MM.1S (cell line): ENCODE results near the gene TMEM86B.

Experiments
- DNase-seq: peaks from one replicate; pipeline ENCODE4 v3.0.0-alpha.2; 2015
- H2AFZ ChIP-seq: fragments of 300-600 bp; sonication (generic); 2 replicates; pipeline ENCODE4 v1.6.0; 2016; ENCODE audit warnings: antibody characterized with exemption, low read length
- H3F3A ChIP-seq: fragments of 300-600 bp; sonication (generic); 2 replicates; pipeline ENCODE4 v1.6.1; 2016; ENCODE audit warnings: mild to moderate bottlenecking, antibody characterized with exemption, low read length, moderate library complexity, mixed read lengths; ENCODE audit not compliant: insufficient read depth
- H3K27ac ChIP-seq: fragments of 300-600 bp; sonication (generic); 2 replicates; pipeline ENCODE4 v1.5.1; 2016; ENCODE audit warnings: mild to moderate bottlenecking, low read length
- H3K27me3 ChIP-seq: fragments of 300-600 bp; sonication (generic); replicated peaks from 2 replicates; pipeline ENCODE4 v1.6.0; 2016; ENCODE audit warnings: low read length; ENCODE audit not compliant: insufficient read depth
- H3K36me3 ChIP-seq: fragments of 300-600 bp; sonication (generic); replicated peaks from 2 replicates; pipeline ENCODE4 v1.6.1; 2016; ENCODE audit warnings: mild to moderate bottlenecking, low read length, mixed read lengths; ENCODE audit not compliant: insufficient read depth
- H3K4me1 ChIP-seq: fragments of 300-600 bp; sonication (generic); 2 replicates; pipeline ENCODE4 v1.6.1; 2016; ENCODE audit warnings: low read length, mixed read lengths
- H3K4me2 ChIP-seq: fragments of 300-600 bp; sonication (generic); 2 replicates; pipeline ENCODE4 v1.6.0; 2016; ENCODE audit warnings: low read depth, low read length
- H3K4me3 ChIP-seq: fragments of 300-600 bp; sonication (generic); 2 replicates; pipeline ENCODE4 v1.5.1; 2016; ENCODE audit warnings: low read length, mixed read lengths
- H3K79me2 ChIP-seq: fragments of 300-600 bp; sonication (generic); 2 replicates; pipeline ENCODE4 v1.6.1; 2016; ENCODE audit warnings: mixed run types, low read length, mixed read lengths
- H3K9ac ChIP-seq: fragments of 300-600 bp; sonication (generic); 2 replicates; pipeline ENCODE4 v1.6.1; 2016; ENCODE audit warnings: low read length, mixed read lengths
- H3K9me2 ChIP-seq: fragments of 300-600 bp; sonication (generic); replicated peaks from 2 replicates; pipeline ENCODE4 v1.6.1; 2016; ENCODE audit warnings: mild to moderate bottlenecking, low read length, mixed read lengths; ENCODE audit not compliant: insufficient read depth
- H3K9me3 ChIP-seq: fragments of 300-600 bp; sonication (generic); replicated peaks from 2 replicates; pipeline ENCODE4 v1.6.1; 2016; ENCODE audit warnings: mild to moderate bottlenecking, low read length, mixed read lengths; ENCODE audit not compliant: insufficient read depth
- H4K20me1 ChIP-seq: fragments of 300-600 bp; sonication (generic); 2 replicates; pipeline ENCODE4 v1.6.1; 2016; ENCODE audit warnings: mild to moderate bottlenecking, low read length, moderate library complexity, mixed read lengths; ENCODE audit not compliant: insufficient read depth
- EZH2 ChIP-seq: fragments of 300-600 bp; sonication (generic); optimal IDR thresholded peaks from 2 replicates; pipeline ENCODE3; 2017; ENCODE audit warnings: low read depth, mild to moderate bottlenecking, antibody characterized with exemption, low read length, mixed read lengths
- EZH2phosphoT487 ChIP-seq: fragments of 300-600 bp; sonication (generic); IDR thresholded peaks from 2 replicates; pipeline ENCODE4 v1.6.1; 2018; ENCODE audit warnings: antibody characterized with exemption, low read length
- TF ChIP-seq, protein P1 (sequence below): fragments of 300-600 bp; sonication (generic); IDR thresholded peaks from 2 replicates; pipeline ENCODE4 v1.5.1; 2016; ENCODE audit warnings: antibody characterized with exemption, low read length, mixed read lengths

Gene TMEM86B

DNA sequence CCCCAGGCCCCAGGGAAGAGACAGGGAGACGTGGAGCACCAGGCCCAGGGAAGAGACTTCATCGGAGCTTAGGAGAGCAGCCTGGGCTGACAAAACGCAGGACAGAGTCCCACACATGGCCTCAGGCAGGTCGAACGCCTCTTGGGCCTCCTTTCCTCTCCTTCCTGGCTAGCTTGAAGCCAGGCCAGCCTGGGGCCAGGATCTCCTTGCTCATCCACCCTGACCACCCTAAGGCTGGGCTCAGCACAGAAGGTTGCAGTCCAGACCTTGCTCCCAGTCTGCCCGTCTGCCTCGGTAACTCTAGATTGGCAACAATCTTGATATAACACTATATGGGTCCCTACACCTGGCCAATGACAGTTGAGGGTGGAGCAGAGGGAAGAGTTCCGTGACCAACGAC, 20.1 kb upstream of the TMEM86B start:
- no peak overlapping the region for H2AFZ ChIP-seq
- no peaks in the 10 kb centered on the region for H3K9me2 ChIP-seq
- H3K9ac ChIP-seq = no peak overlapping the region
- peaks cover 9% of the 10 kb centered on the region for H3K4me1 ChIP-seq
- peaks cover 100% of the 10 kb centered on the region for H3K79me2 ChIP-seq
- H3K27ac ChIP-seq = no peak overlapping the region
- H3K4me2 ChIP-seq = no peak overlapping the region
- H3K9me3 ChIP-seq = no peaks in the 10 kb centered on the region
- no peak for TF ChIP-seq EZH2
- TF ChIP-seq EZH2phosphoT487 = no peak
- TF ChIP-seq, protein P1, sequence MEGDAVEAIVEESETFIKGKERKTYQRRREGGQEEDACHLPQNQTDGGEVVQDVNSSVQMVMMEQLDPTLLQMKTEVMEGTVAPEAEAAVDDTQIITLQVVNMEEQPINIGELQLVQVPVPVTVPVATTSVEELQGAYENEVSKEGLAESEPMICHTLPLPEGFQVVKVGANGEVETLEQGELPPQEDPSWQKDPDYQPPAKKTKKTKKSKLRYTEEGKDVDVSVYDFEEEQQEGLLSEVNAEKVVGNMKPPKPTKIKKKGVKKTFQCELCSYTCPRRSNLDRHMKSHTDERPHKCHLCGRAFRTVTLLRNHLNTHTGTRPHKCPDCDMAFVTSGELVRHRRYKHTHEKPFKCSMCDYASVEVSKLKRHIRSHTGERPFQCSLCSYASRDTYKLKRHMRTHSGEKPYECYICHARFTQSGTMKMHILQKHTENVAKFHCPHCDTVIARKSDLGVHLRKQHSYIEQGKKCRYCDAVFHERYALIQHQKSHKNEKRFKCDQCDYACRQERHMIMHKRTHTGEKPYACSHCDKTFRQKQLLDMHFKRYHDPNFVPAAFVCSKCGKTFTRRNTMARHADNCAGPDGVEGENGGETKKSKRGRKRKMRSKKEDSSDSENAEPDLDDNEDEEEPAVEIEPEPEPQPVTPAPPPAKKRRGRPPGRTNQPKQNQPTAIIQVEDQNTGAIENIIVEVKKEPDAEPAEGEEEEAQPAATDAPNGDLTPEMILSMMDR = no peak
- H4K20me1 ChIP-seq = peaks cover 61% of the 10 kb centered on the region
- H3K4me3 ChIP-seq = no peak overlapping the region
- no peak for DNase-seq
- H3F3A ChIP-seq = peaks cover 5% of the 10 kb centered on the region
- no peaks in the 10 kb centered on the region for H3K27me3 ChIP-seq
- H3K36me3 ChIP-seq = 0 out of 2 replicates have a peak, but pooled peaks cover 3% of the 10 kb centered on the region

DNA sequence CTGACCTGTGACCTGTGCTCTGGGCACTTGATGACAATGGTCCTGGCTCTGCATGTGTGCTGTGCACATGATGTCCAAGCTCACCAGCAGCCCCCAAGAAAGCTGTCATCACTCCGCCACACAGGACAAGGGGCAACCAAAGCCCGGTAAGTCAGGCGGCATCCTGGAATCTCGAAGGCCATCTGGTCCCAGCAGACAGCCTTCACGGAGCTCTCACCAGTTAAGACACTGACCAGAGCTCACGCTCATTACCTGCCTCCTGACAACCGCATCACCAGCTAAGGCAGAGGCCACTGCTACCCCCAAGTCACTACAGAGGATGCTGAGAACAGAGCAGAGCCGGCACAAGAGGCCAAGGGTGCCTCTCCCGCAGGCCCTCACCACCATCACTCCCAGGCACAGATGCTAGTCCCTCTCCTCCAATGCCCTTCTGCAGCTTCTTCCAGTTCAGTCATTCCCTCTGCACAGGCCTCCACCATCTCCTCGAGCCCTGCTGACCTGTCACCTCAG, 19.7 kb upstream of the TMEM86B start:
- no peak for DNase-seq
- H4K20me1 ChIP-seq = peaks cover 59% of the 10 kb centered on the region
- H3K4me2 ChIP-seq = no peak overlapping the region
- H2AFZ ChIP-seq = no peak overlapping the region
- H3K9me3 ChIP-seq = no peaks in the 10 kb centered on the region
- H3K9me2 ChIP-seq = no peaks in the 10 kb centered on the region
- peaks cover 100% of the 10 kb centered on the region for H3K79me2 ChIP-seq
- H3K4me3 ChIP-seq = no peak overlapping the region
- no peaks in the 10 kb centered on the region for H3K27me3 ChIP-seq
- H3K27ac ChIP-seq = no peak overlapping the region
- peaks cover 5% of the 10 kb centered on the region for H3K4me1 ChIP-seq
- 0 out of 2 replicates have a peak, but pooled peaks cover under 1% of the 10 kb centered on the region for H3F3A ChIP-seq
- TF ChIP-seq EZH2 = no peak
- TF ChIP-seq EZH2phosphoT487 = no peak
- TF ChIP-seq, protein P1 = no peak
- peaks cover 3% of the 10 kb centered on the region; the same call in 1 of the 2 replicates for H3K36me3 ChIP-seq
- no peak overlapping the region for H3K9ac ChIP-seq

DNA sequence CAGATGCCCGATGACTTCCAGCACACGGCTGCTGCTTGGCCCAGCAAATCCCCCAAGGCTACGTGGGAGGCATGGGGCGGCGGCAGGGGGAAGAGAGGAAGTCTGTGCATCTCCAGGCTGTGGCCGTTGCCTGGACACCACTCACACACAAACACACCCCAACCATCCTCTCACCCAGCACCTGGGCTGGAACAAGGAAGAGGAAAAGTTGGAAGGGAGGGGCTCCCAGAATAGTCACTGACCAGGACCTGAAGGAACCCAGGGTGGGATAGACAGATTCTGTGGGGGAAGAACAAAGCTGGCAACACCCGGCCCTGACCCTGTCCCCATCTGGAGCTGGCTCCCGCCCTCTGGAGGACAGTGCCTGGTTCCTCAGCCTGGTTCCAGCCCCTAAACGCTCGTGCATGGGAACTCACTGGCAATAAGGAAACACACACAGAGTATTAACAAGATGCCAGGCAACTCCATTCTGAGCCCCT, 19.1 kb upstream of the TMEM86B start:
- H3K9ac ChIP-seq = no peak overlapping the region
- H3K9me3 ChIP-seq = no peaks in the 10 kb centered on the region
- H3K4me1 ChIP-seq = no peaks in the 10 kb centered on the region
- no peak overlapping the region for H2AFZ ChIP-seq
- no peak overlapping the region for H3K4me3 ChIP-seq
- peaks cover 54% of the 10 kb centered on the region for H4K20me1 ChIP-seq
- H3K27ac ChIP-seq = no peak overlapping the region
- TF ChIP-seq, protein P1 = no peak
- no peak for TF ChIP-seq EZH2
- no peak for TF ChIP-seq EZH2phosphoT487
- DNase-seq = no peak
- no peaks in the 10 kb centered on the region for H3K9me2 ChIP-seq
- no peaks in the 10 kb centered on the region for H3K27me3 ChIP-seq
- H3K4me2 ChIP-seq = no peak overlapping the region
- H3K36me3 ChIP-seq = peaks cover 3% of the 10 kb centered on the region; the same call in 1 of the 2 replicates
- no peaks in the 10 kb centered on the region for H3F3A ChIP-seq
- H3K79me2 ChIP-seq = peaks cover 98% of the 10 kb centered on the region
